ENCODE results near the gene AARSD1. TPM values are rescaled to one million over a fixed set of nuclear protein-coding genes. Genes with fewer than 3 reads are reported as not detected.

Gene AARSD1
- total and polyA plus RNA-seq, 2 experiments from 2014 or later: 25.7 to 74.4 TPM

- TF ChIP-seq ZNF462 (CRISPR knock-in tag; IDR thresholded peaks at IDR 0.05) (no peak), ZNF331 (CRISPR knock-in tag; IDR thresholded peaks at IDR 0.05; ENCODE audit: low read depth) (no peak), NANOG (IDR thresholded peaks at IDR 0.05; ENCODE audit: borderline replicate concordance) (no peak), ETS1 (IDR thresholded peaks at IDR 0.05) (no peak), JUNB (IDR thresholded peaks at IDR 0.05; ENCODE audit: unreplicated experiment) (no peak), ZNF114 (CRISPR knock-in tag; IDR thresholded peaks at IDR 0.05) (no peak), POLR2AphosphoS5 (IDR thresholded peaks at IDR 0.05; ENCODE audit: low read depth) (no peak), EZH2phosphoT487 (IDR thresholded peaks at IDR 0.05; ENCODE audit: unreplicated experiment) (no peak), REST (IDR thresholded peaks at IDR 0.05; ENCODE audit: unreplicated experiment) (no peak), EZH2 (IDR thresholded peaks at IDR 0.05; ENCODE audit: low read depth, unreplicated experiment) (no peak), STAT1 (IDR thresholded peaks at IDR 0.05; ENCODE audit: unreplicated experiment) (no peak), CTCF (conservative IDR thresholded peaks at IDR 0.05; ENCODE audit: low read depth in 2 of 2) (no peak)
Measured at GRCh38 chr17:42913522-42913921, 50.7 kb downstream of the AARSD1 start (continued).

All from GM23338 (cell line).